GM19099 (cell line): ENCODE results near the gene SAP30BP.

Source experiments
- POLR2A ChIP-seq: IDR thresholded peaks from 3 replicates; pipeline ENCODE4 v1.6.1; 2011; ENCODE audit warnings: low read depth; ENCODE audit not compliant: insufficient read length; ENCODE audit errors: extremely low read depth

SAP30BP gene

GRCh38 chr17:75704963-75705875 lies 38.1 kb downstream of the SAP30BP start:
- TF ChIP-seq POLR2A = no peak

- no peak for TF ChIP-seq POLR2A
Measured at GRCh38 chr17:75706042-75706728, 39.0 kb downstream of the SAP30BP start.

- TF ChIP-seq POLR2A = no peak
Measured at GRCh38 chr17:75707079-75707571, 40.0 kb downstream of the SAP30BP start.

- TF ChIP-seq POLR2A = no peak
Measured at GRCh38 chr17:75712446-75712845, 45.3 kb downstream of the SAP30BP start.

GRCh38 chr17:75719732-75720131 lies 52.6 kb downstream of the SAP30BP start:
- TF ChIP-seq POLR2A = no peak

GRCh38 chr17:75720656-75721462 lies 53.7 kb downstream of the SAP30BP start, which contains the start of gene ITGB4:
Gene ITGB4, plus strand, starts transcription at chr17:75721459. Its CDS starts 3,245 bp downstream, at chr17:75724704.
- no peak for TF ChIP-seq POLR2A

GRCh38 chr17:75721463-75722011 lies 54.4 kb downstream of the SAP30BP start:
- no peak for TF ChIP-seq POLR2A

GRCh38 chr17:75722076-75722475 lies 54.9 kb downstream of the SAP30BP start:
- no peak for TF ChIP-seq POLR2A

- no peak for TF ChIP-seq POLR2A
Measured at GRCh38 chr17:75722542-75723095, 55.5 kb downstream of the SAP30BP start.

- TF ChIP-seq POLR2A = no peak
Measured at GRCh38 chr17:75723171-75723930, 56.2 kb downstream of the SAP30BP start.

GRCh38 chr17:75724016-75725003 lies 57.2 kb downstream of the SAP30BP start:
- TF ChIP-seq POLR2A = no peak

- no peak for TF ChIP-seq POLR2A
Measured at GRCh38 chr17:75725504-75725903, 58.4 kb downstream of the SAP30BP start.

GRCh38 chr17:75727391-75727790 lies 60.3 kb downstream of the SAP30BP start:
- no peak for TF ChIP-seq POLR2A

- TF ChIP-seq POLR2A = no peak
Measured at GRCh38 chr17:75729351-75729750, 62.2 kb downstream of the SAP30BP start.
